Ectodermal cell (in vitro differentiated cells): ENCODE measurements around the gene DHX9.

ENCODE experiments used
- H3K27ac ChIP-seq: 2 replicates; pipeline ENCODE4 v1.7.0; 2013; ENCODE audit warnings: mild to moderate bottlenecking, low read depth, low read length; ENCODE audit not compliant: insufficient read depth, poor library complexity, severe bottlenecking
- H3K27me3 ChIP-seq: 2 replicates; pipeline ENCODE4 v1.7.0; 2013; ENCODE audit warnings: mild to moderate bottlenecking, low read length; ENCODE audit not compliant: insufficient read depth, control insufficient read depth, poor library complexity, severe bottlenecking
- H3K36me3 ChIP-seq: one replicate; pipeline ENCODE4 v1.7.0; 2013; ENCODE audit warnings: low read length; ENCODE audit not compliant: control insufficient read depth, insufficient read depth
- H3K4me1 ChIP-seq: one replicate; pipeline ENCODE4 v1.7.0; 2013; ENCODE audit warnings: low read length; ENCODE audit not compliant: control insufficient read depth, insufficient read depth
- H3K4me3 ChIP-seq: 2 replicates; pipeline ENCODE4 v1.7.0; 2013; ENCODE audit warnings: low read depth, low read length, control low read depth; ENCODE audit not compliant: insufficient read depth
- H3K9me3 ChIP-seq: 2 replicates; pipeline ENCODE4 v1.7.0; 2013; ENCODE audit warnings: mild to moderate bottlenecking, low read length, moderate library complexity; ENCODE audit not compliant: control insufficient read depth
- WGBS, 2 experiments: methylation state at CpG; one replicate each; pipeline ENCODE4 v1.1.7; 2013; ENCODE audit warnings: missing lambda C conversion rate in 2 of 2; 5-methylcytosine and 5-hydroxymethylcytosine counted together

DHX9 gene

GRCh38 chr1:182809414-182809957 is 29.7 kb upstream of the DHX9 start:
- H3K4me1 ChIP-seq: peaks cover 7% of the 10 kb centered on the region
- WGBS, 2 experiments: 83 to 89% methylated on average over 3 of the region's 3 CpGs
- no peak overlapping the region for H3K27ac ChIP-seq
- H3K27me3 ChIP-seq: no peaks in the 10 kb centered on the region
- H3K36me3 ChIP-seq: no peaks in the 10 kb centered on the region
- no peak overlapping the region for H3K4me3 ChIP-seq
- H3K9me3 ChIP-seq: no peaks in the 10 kb centered on the region

GRCh38 chr1:182811975-182812722 is 27.0 kb upstream of the DHX9 start:
- 80 to 81% methylated on average over 4 of the region's 4 CpGs for WGBS, 2 experiments
- Histone ChIP-seq H3K27ac (no peak overlapping the region), H3K36me3 (no peaks in the 10 kb centered on the region), H3K9me3 (no peaks in the 10 kb centered on the region), H3K4me3 (no peak overlapping the region), H3K27me3 (no peaks in the 10 kb centered on the region), H3K4me1 (no peaks in the 10 kb centered on the region)

GRCh38 chr1:182816863-182817262 is 22.3 kb upstream of the DHX9 start:
- WGBS, 2 experiments: 100% methylated on average over 1 of the region's 2 CpGs; no CpG with 5 or more reads in 1 of the 2 experiments
- H3K36me3 ChIP-seq: no peaks in the 10 kb centered on the region

GRCh38 chr1:182817802-182818201 is 21.3 kb upstream of the DHX9 start:
- 81 to 88% methylated on average over 3 of the region's 3 CpGs for WGBS, 2 experiments
- Histone ChIP-seq H3K27ac (no peak overlapping the region), H3K36me3 (no peaks in the 10 kb centered on the region), H3K27me3 (no peaks in the 10 kb centered on the region), H3K4me3 (no peak overlapping the region), H3K9me3 (no peaks in the 10 kb centered on the region), H3K4me1 (no peaks in the 10 kb centered on the region)

More at GRCh38 chr1:182816863-182817262, 22.3 kb upstream of the DHX9 start:
- H3K4me3 ChIP-seq: no peak overlapping the region
- H3K27me3 ChIP-seq: no peaks in the 10 kb centered on the region
- no peaks in the 10 kb centered on the region for H3K4me1 ChIP-seq
- H3K9me3 ChIP-seq: no peaks in the 10 kb centered on the region
- no peak overlapping the region for H3K27ac ChIP-seq

GRCh38 chr1:182823220-182823619 is 15.9 kb upstream of the DHX9 start:
- no peak overlapping the region for H3K27ac ChIP-seq
- H3K27me3 ChIP-seq: no peaks in the 10 kb centered on the region
- no peaks in the 10 kb centered on the region for H3K4me1 ChIP-seq
- no peaks in the 10 kb centered on the region for H3K9me3 ChIP-seq
- no peak overlapping the region for H3K4me3 ChIP-seq
- 94 to 98% methylated on average over 3 of the region's 3 CpGs for WGBS, 2 experiments
- no peaks in the 10 kb centered on the region for H3K36me3 ChIP-seq

- WGBS, 2 experiments: 94 to 98% methylated on average over 1 to 2 of the region's 2 CpGs
- no peak overlapping the region for H3K27ac ChIP-seq
- H3K4me3 ChIP-seq: no peak overlapping the region
- no peaks in the 10 kb centered on the region for H3K36me3 ChIP-seq
- no peaks in the 10 kb centered on the region for H3K9me3 ChIP-seq
- H3K4me1 ChIP-seq: peaks cover 8% of the 10 kb centered on the region
- H3K27me3 ChIP-seq: no peaks in the 10 kb centered on the region
These were observed 12.3 kb upstream of the DHX9 start for GRCh38 chr1:182826892-182827291.

GRCh38 chr1:182829285-182829932 is 9.7 kb upstream of the DHX9 start:
- no peaks in the 10 kb centered on the region for H3K9me3 ChIP-seq
- 85 to 88% methylated on average over 5 of the region's 5 CpGs for WGBS, 2 experiments
- no peak overlapping the region for H3K27ac ChIP-seq
- peaks cover 8% of the 10 kb centered on the region for H3K4me1 ChIP-seq
- H3K36me3 ChIP-seq: no peaks in the 10 kb centered on the region
- H3K27me3 ChIP-seq: no peaks in the 10 kb centered on the region
- H3K4me3 ChIP-seq: no peak overlapping the region

- Histone ChIP-seq H3K36me3 (no peaks in the 10 kb centered on the region), H3K27ac (no peak overlapping the region), H3K27me3 (no peaks in the 10 kb centered on the region), H3K9me3 (no peaks in the 10 kb centered on the region), H3K4me3 (no peak overlapping the region), H3K4me1 (peaks cover 8% of the 10 kb centered on the region)
These were observed 5.9 kb upstream of the DHX9 start for GRCh38 chr1:182833271-182833670.

- Histone ChIP-seq H3K4me1 (peaks cover under 1% of the 10 kb centered on the region), H3K36me3 (no peaks in the 10 kb centered on the region), H3K9me3 (no peaks in the 10 kb centered on the region), H3K4me3 (no peak overlapping the region), H3K27me3 (no peaks in the 10 kb centered on the region), H3K27ac (no peak overlapping the region)
- WGBS, 2 experiments: 78 to 85% methylated on average over 2 of the region's 2 CpGs
These were observed 4.8 kb upstream of the DHX9 start for GRCh38 chr1:182834326-182834725.

- no peaks in the 10 kb centered on the region for H3K4me1 ChIP-seq
- H3K4me3 ChIP-seq: no peak overlapping the region
These were observed 3.3 kb upstream of the DHX9 start for GRCh38 chr1:182835806-182836205.

More at GRCh38 chr1:182835806-182836205, 3.3 kb upstream of the DHX9 start:
- H3K9me3 ChIP-seq: no peaks in the 10 kb centered on the region
- H3K36me3 ChIP-seq: no peaks in the 10 kb centered on the region
- no peak overlapping the region for H3K27ac ChIP-seq
- no peaks in the 10 kb centered on the region for H3K27me3 ChIP-seq
- 85 to 89% methylated on average over 10 of the region's 10 CpGs for WGBS, 2 experiments
